Neuronal stem cell (in vitro differentiated cells): Measurements from ENCODE around the gene PGAP6.

ENCODE experiments used
- DNase-seq: peaks from one replicate; pipeline ENCODE4 v3.0.0-alpha.2; 2013; ENCODE audit warnings: low spot score
- H2AFZ ChIP-seq: one replicate; pipeline ENCODE4 v1.6.1; 2013; ENCODE audit warnings: mild to moderate bottlenecking, low read length, inconsistent platforms
- H2AK5ac ChIP-seq: 2 replicates; pipeline ENCODE4 v1.6.1; 2013; ENCODE audit warnings: low read depth, mild to moderate bottlenecking, inconsistent platforms, low read length, moderate library complexity, mixed read lengths
- H2BK120ac ChIP-seq: 2 replicates; pipeline ENCODE4 v1.6.1; 2013; ENCODE audit warnings: low read depth, mild to moderate bottlenecking, inconsistent platforms, low read length, moderate library complexity, mixed read lengths
- H2BK12ac ChIP-seq: one replicate; pipeline ENCODE4 v1.6.1; 2013; ENCODE audit warnings: low read length, inconsistent platforms
- H2BK15ac ChIP-seq: 2 replicates; pipeline ENCODE4 v1.6.1; 2013; ENCODE audit warnings: mild to moderate bottlenecking, low read length, inconsistent platforms, mixed read lengths
- H2BK5ac ChIP-seq: one replicate; pipeline ENCODE4 v1.6.1; 2013; ENCODE audit warnings: inconsistent platforms, mild to moderate bottlenecking, low read length, moderate library complexity
- H3K14ac ChIP-seq: one replicate; pipeline ENCODE4 v1.6.1; 2013; ENCODE audit warnings: low read length, inconsistent platforms
- H3K18ac ChIP-seq: 2 replicates; pipeline ENCODE4 v1.6.1; 2013; ENCODE audit warnings: low read length, inconsistent platforms
- H3K23ac ChIP-seq: 2 replicates; pipeline ENCODE4 v1.6.1; 2013; ENCODE audit warnings: low read depth, mild to moderate bottlenecking, mixed read lengths, low read length, inconsistent platforms; ENCODE audit not compliant: poor library complexity
- H3K27ac ChIP-seq: replicated peaks from 3 replicates; pipeline ENCODE4 v1.5.1; 2013; ENCODE audit warnings: low read length, inconsistent platforms
- H3K27me3 ChIP-seq, 3 experiments: 2 replicates each; pipeline ENCODE4 v1.6.1; 2013; ENCODE audit warnings: low read length in 3 of 3, mild to moderate bottlenecking in 2 of 3, inconsistent platforms in 1 of 3, low read depth in 1 of 3, mixed read lengths in 1 of 3, moderate library complexity in 1 of 3; ENCODE audit not compliant: control insufficient read depth in 3 of 3, insufficient read depth in 3 of 3
- H3K36me3 ChIP-seq, 2 donors: replicated peaks in 1 of 2; 2 replicates each; pipeline ENCODE4 v1.6.1; 2013; ENCODE audit warnings: low read length in 2 of 2; ENCODE audit not compliant: control insufficient read depth in 2 of 2, insufficient read depth in 2 of 2
- H3K4ac ChIP-seq: 2 replicates; pipeline ENCODE4 v1.6.1; 2013; ENCODE audit warnings: inconsistent platforms, mild to moderate bottlenecking, low read length, moderate library complexity
- H3K4me1 ChIP-seq, 2 donors: 1 replicate in 1 of 2; 2 replicates in 1 of 2; pipeline ENCODE4 v1.6.1; 2013; ENCODE audit warnings: low read length in 2 of 2, low read depth in 1 of 2; ENCODE audit not compliant: control insufficient read depth in 2 of 2, insufficient read depth in 1 of 2
- H3K4me2 ChIP-seq: one replicate; pipeline ENCODE4 v1.6.1; 2013; ENCODE audit warnings: mild to moderate bottlenecking, low read length, inconsistent platforms; ENCODE audit not compliant: insufficient read depth, poor library complexity, severe bottlenecking
- H3K4me3 ChIP-seq, 2 donors: 2 replicates each; pipeline ENCODE4 v1.5.1; 2013; ENCODE audit warnings: low read length in 2 of 2, mild to moderate bottlenecking in 2 of 2, inconsistent platforms in 1 of 2, moderate library complexity in 1 of 2
- H3K79me1 ChIP-seq: one replicate; pipeline ENCODE4 v1.6.1; 2013; ENCODE audit warnings: low read depth, mild to moderate bottlenecking, inconsistent platforms, low read length, moderate library complexity
- H3K9ac ChIP-seq: one replicate; pipeline ENCODE4 v1.6.1; 2013; ENCODE audit warnings: mild to moderate bottlenecking, low read depth, low read length, inconsistent platforms; ENCODE audit not compliant: poor library complexity
- H3K9me3 ChIP-seq, 2 donors: replicated peaks in 1 of 2; 2 replicates each; pipeline versions ENCODE3 to v1.6.1; 2013; ENCODE audit warnings: low read length in 2 of 2, mild to moderate bottlenecking in 2 of 2, inconsistent platforms in 1 of 2, low read depth in 1 of 2, mixed read lengths in 1 of 2, moderate library complexity in 1 of 2; ENCODE audit not compliant: control insufficient read depth in 2 of 2, insufficient read depth in 1 of 2
- H4K8ac ChIP-seq: one replicate; pipeline ENCODE4 v1.6.1; 2013; ENCODE audit warnings: low read depth, mild to moderate bottlenecking, inconsistent platforms, low read length, moderate library complexity
- H4K91ac ChIP-seq: one replicate; pipeline ENCODE4 v1.6.1; 2013; ENCODE audit warnings: low read length, low read depth, mild to moderate bottlenecking, inconsistent platforms; ENCODE audit not compliant: poor library complexity
- WGBS, 2 donors: extraction: QIAGEN DNeasy Blood & Tissue Kit; methylation state at CpG; one replicate each; pipeline ENCODE4 v1.1.7; 2013; ENCODE audit warnings: missing lambda C conversion rate in 2 of 2, mixed read lengths in 1 of 2; ENCODE audit not compliant: insufficient read length in 2 of 2, insufficient replicate concordance in 1 of 2; ENCODE audit errors: extremely low coverage in 2 of 2; 5-methylcytosine and 5-hydroxymethylcytosine counted together

Gene PGAP6

GRCh38 chr16:400061-400591 is 18.3 kb upstream of the PGAP6 start:
- no peaks in the 10 kb centered on the region for H3K9me3 ChIP-seq
- no peak overlapping the region for H2AFZ ChIP-seq
- H3K27me3 ChIP-seq = no peaks in the 10 kb centered on the region
- H3K23ac ChIP-seq = no peak overlapping the region
- WGBS, 2 donors = no CpG with 5 or more reads among the region's 10 CpGs
- no peak overlapping the region for H2BK12ac ChIP-seq
- no peak overlapping the region for H2BK15ac ChIP-seq
- H3K4me3 ChIP-seq = peak overlapping the region in 1 of 2 donors; percentile 0
- no peak overlapping the region for H3K4me2 ChIP-seq
- DNase-seq = no peak
- H2BK5ac ChIP-seq = peak overlapping the region; percentile 4
- H3K4me1 ChIP-seq = peaks cover 9 to 15% of the 10 kb centered on the region in 2 donors
- H3K79me1 ChIP-seq = peaks cover 7% of the 10 kb centered on the region
- H3K14ac ChIP-seq = no peak overlapping the region
- no peak overlapping the region for H4K8ac ChIP-seq
- H3K4ac ChIP-seq = no peak overlapping the region
- H3K9ac ChIP-seq = no peak overlapping the region
- H2AK5ac ChIP-seq = no peak overlapping the region
- H2BK120ac ChIP-seq = no peak overlapping the region
- no peak overlapping the region for H3K18ac ChIP-seq
- no peak overlapping the region for H4K91ac ChIP-seq
- no peak overlapping the region for H3K27ac ChIP-seq
- peaks cover 21 to 30% of the 10 kb centered on the region in 2 donors for H3K36me3 ChIP-seq

- H3K18ac ChIP-seq = no peak overlapping the region
- H3K23ac ChIP-seq = peak overlapping the region; percentile 73
- H2AFZ ChIP-seq = no peak overlapping the region
- no peak overlapping the region for H2BK12ac ChIP-seq
- DNase-seq = no peak
- peak overlapping the region; percentile 4 for H2BK5ac ChIP-seq
- H2BK15ac ChIP-seq = no peak overlapping the region
- peak overlapping the region in 1 of 2 donors; percentile 0 for H3K4me3 ChIP-seq
- H3K4ac ChIP-seq = no peak overlapping the region
- peaks cover 7% of the 10 kb centered on the region for H3K79me1 ChIP-seq
- H4K8ac ChIP-seq = peak overlapping the region; percentile 65
- no peaks in the 10 kb centered on the region for H3K27me3 ChIP-seq
- peaks cover 21 to 30% of the 10 kb centered on the region in 2 donors for H3K36me3 ChIP-seq
- H3K9me3 ChIP-seq = no peaks in the 10 kb centered on the region
- no peak overlapping the region for H3K9ac ChIP-seq
- WGBS, 2 donors = no CpG with 5 or more reads among the region's 22 CpGs
- H3K27ac ChIP-seq = no peak overlapping the region
- H3K4me1 ChIP-seq = peaks cover 9 to 15% of the 10 kb centered on the region in 2 donors
- H2AK5ac ChIP-seq = peak overlapping the region; percentile 56
- no peak overlapping the region for H3K14ac ChIP-seq
- H3K4me2 ChIP-seq = no peak overlapping the region
- H4K91ac ChIP-seq = no peak overlapping the region
- H2BK120ac ChIP-seq = no peak overlapping the region
These were observed 17.7 kb upstream of the PGAP6 start for GRCh38 chr16:399340-400019.

- Histone ChIP-seq H3K23ac (peak overlapping the region; percentile 73), H3K27ac (no peak overlapping the region), H3K4me3 (no peak overlapping the region), H3K18ac (no peak overlapping the region), H3K27me3 (no peaks in the 10 kb centered on the region), H2BK12ac (no peak overlapping the region), H3K4ac (no peak overlapping the region), H3K79me1 (peaks cover 7% of the 10 kb centered on the region), H4K8ac (peak overlapping the region; percentile 65), H3K9ac (peak overlapping the region; percentile 60), H2AK5ac (peak overlapping the region; percentile 56), H3K4me2 (no peak overlapping the region), H2BK15ac (no peak overlapping the region), H3K14ac (no peak overlapping the region), H2AFZ (no peak overlapping the region), H4K91ac (no peak overlapping the region), H2BK120ac (no peak overlapping the region), H3K4me1 (peaks cover 9 to 15% of the 10 kb centered on the region in 2 donors), H3K36me3 (peaks cover 21 to 30% of the 10 kb centered on the region in 2 donors), H3K9me3 (no peaks in the 10 kb centered on the region), H2BK5ac (no peak overlapping the region)
- no CpG with 5 or more reads among the region's 24 CpGs for WGBS, 2 donors
- DNase-seq = no peak
These were observed 17.0 kb upstream of the PGAP6 start for GRCh38 chr16:398561-399339.
